ENCODE data around the gene JMJD4. TPM values are rescaled to one million over a fixed set of nuclear protein-coding genes. Genes with fewer than 3 reads are reported as not detected.

The JMJD4 gene
- total RNA-seq, 1 experiment from 2014 or later: 27.1 TPM

DNA sequence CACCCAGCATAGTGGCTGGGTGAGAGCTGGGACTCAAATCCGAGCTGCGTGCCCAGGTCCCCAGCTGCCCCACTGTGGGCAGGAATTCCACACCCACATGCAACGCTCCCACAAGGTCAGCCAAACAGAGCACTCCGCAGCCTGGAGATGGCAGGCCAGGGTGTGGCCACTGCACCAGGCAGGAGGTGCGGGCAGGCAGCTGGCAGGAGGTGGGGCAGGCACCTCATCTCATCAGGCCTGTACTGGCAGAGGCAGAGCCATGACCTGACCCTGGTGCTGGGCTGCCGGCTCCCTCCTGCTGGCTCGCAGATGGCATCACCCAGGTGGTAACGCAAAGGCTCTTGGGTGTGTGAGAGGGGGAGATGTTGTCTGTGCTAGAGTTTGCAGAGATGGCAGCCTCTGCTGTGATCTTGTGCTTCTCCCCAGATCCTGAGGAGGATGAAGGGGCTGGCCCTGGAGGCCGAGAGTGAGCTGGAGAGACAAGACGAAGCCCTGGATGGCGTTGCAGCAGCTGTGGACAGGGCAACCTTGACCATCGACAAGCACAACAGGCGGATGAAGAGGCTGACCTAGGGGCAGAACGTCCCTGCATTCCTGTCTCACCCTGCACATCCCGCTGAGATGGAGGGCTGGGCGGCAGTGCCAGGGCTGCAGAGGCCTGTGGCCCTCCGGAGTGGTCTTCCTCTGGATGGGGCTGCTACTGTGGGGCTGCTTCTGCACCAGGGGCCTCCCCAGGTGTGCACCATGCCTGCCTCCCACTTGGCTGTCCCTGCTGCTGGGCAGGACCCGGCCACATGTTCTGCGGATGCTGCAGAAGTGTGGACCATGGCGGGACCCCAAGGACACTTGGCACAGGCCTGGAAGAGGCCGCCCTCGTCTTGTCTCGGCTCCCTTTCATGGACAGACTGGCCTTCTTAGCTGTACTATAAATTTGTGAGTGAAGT is 45.3 kb upstream of the JMJD4 start:
- TF ChIP-seq, protein P1, sequence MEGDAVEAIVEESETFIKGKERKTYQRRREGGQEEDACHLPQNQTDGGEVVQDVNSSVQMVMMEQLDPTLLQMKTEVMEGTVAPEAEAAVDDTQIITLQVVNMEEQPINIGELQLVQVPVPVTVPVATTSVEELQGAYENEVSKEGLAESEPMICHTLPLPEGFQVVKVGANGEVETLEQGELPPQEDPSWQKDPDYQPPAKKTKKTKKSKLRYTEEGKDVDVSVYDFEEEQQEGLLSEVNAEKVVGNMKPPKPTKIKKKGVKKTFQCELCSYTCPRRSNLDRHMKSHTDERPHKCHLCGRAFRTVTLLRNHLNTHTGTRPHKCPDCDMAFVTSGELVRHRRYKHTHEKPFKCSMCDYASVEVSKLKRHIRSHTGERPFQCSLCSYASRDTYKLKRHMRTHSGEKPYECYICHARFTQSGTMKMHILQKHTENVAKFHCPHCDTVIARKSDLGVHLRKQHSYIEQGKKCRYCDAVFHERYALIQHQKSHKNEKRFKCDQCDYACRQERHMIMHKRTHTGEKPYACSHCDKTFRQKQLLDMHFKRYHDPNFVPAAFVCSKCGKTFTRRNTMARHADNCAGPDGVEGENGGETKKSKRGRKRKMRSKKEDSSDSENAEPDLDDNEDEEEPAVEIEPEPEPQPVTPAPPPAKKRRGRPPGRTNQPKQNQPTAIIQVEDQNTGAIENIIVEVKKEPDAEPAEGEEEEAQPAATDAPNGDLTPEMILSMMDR (IDR thresholded peaks at IDR 0.05; ENCODE audit: insufficient read depth in 1 of 2, low read depth in 1 of 2, low read length in 1 of 2, severe bottlenecking in 1 of 2, unreplicated experiment in 1 of 2): no peak
- no peak overlapping the region for H3K27ac Mint-ChIP-seq (ENCODE audit: unreplicated experiment)
- H3K9me3 ChIP-seq: no peaks in the 10 kb centered on the region
- H3K27me3 ChIP-seq (replicated peaks; ENCODE audit: control insufficient read depth, insufficient read depth, low read length): no peaks in the 10 kb centered on the region
- ChIA-PET POLR2A (no interaction called here), CTCF (no interaction called here)
- no peaks in the 10 kb centered on the region for H3K4me1 Mint-ChIP-seq (ENCODE audit: low read depth, unreplicated experiment)
- no peak overlapping the region for H3K4me3 Mint-ChIP-seq (ENCODE audit: unreplicated experiment)
- no peaks in the 10 kb centered on the region for H3K36me3 ChIP-seq (ENCODE audit: control insufficient read depth, insufficient read depth, low read length)
- no peaks in the 10 kb centered on the region for H3K9me3 Mint-ChIP-seq (ENCODE audit: unreplicated experiment)
- intact Hi-C loops (cut with micrococcal nuclease; ENCODE audit: unreplicated experiment): no loop called here
- BruUV-seq (replicated peaks): no TSS peak
- H3K27me3 Mint-ChIP-seq (ENCODE audit: insufficient read depth, unreplicated experiment): no peaks in the 10 kb centered on the region
- peaks cover 5% of the 10 kb centered on the region for H3K36me3 Mint-ChIP-seq (ENCODE audit: insufficient read depth, unreplicated experiment)
- peak in 1 of 2 experiments; percentile 32 for DNase-seq
- no peaks in the 10 kb centered on the region for H3K4me1 ChIP-seq
- H3K4me3 ChIP-seq (ENCODE audit: low read depth, low read length): no peak overlapping the region

GRCh38 chr1:227779685-227780084 is 44.6 kb upstream of the JMJD4 start:
- Histone ChIP-seq H3K4me3 (ENCODE audit: low read depth, low read length) (no peak overlapping the region), H3K4me1 (no peaks in the 10 kb centered on the region), H3K9me3 (no peaks in the 10 kb centered on the region), H3K27me3 (replicated peaks; ENCODE audit: control insufficient read depth, insufficient read depth, low read length) (no peaks in the 10 kb centered on the region), H3K36me3 (ENCODE audit: control insufficient read depth, insufficient read depth, low read length) (no peaks in the 10 kb centered on the region)
- no TSS peak for BruUV-seq (replicated peaks)
- intact Hi-C loops (cut with micrococcal nuclease; ENCODE audit: unreplicated experiment): no loop called here
- ChIA-PET POLR2A (no interaction called here), CTCF (no interaction called here)
- H3K9me3 Mint-ChIP-seq (ENCODE audit: unreplicated experiment): no peaks in the 10 kb centered on the region
- TF ChIP-seq, protein P1 (IDR thresholded peaks at IDR 0.05; ENCODE audit: insufficient read depth in 1 of 2, low read depth in 1 of 2, low read length in 1 of 2, severe bottlenecking in 1 of 2, unreplicated experiment in 1 of 2): no peak
- H3K36me3 Mint-ChIP-seq (ENCODE audit: insufficient read depth, unreplicated experiment): peaks cover 5% of the 10 kb centered on the region
- H3K27me3 Mint-ChIP-seq (ENCODE audit: insufficient read depth, unreplicated experiment): no peaks in the 10 kb centered on the region
- H3K27ac Mint-ChIP-seq (ENCODE audit: unreplicated experiment): no peak overlapping the region
- DNase-seq: peak in 1 of 2 experiments; percentile 11
- no peak overlapping the region for H3K4me3 Mint-ChIP-seq (ENCODE audit: unreplicated experiment)
- no peaks in the 10 kb centered on the region for H3K4me1 Mint-ChIP-seq (ENCODE audit: low read depth, unreplicated experiment)

DNA sequence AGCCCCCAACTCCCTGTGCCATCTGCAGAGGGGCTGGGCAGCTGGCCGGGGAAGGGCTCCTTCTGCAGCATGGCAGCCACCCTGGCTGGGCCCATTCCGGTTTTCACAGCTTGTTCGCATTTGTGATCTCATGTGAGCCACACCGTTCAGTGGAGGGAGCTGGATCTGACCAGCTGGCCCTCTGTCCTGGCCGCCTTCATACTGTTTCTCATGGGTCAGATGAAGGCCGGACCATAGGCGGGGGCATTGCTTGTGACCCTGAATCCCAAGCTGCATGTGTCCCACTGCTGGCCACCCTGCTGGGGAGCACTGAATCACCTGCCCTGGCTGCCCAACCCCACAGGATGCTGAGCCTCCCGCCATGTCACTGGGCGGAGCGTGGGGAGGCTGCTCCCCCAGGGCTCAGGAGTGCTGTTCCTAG is 43.9 kb upstream of the JMJD4 start:
- BruUV-seq (replicated peaks): no TSS peak
- TF ChIP-seq, protein P1 (IDR thresholded peaks at IDR 0.05; ENCODE audit: insufficient read depth in 1 of 2, low read depth in 1 of 2, low read length in 1 of 2, severe bottlenecking in 1 of 2, unreplicated experiment in 1 of 2): no peak
- CTCF ChIA-PET: no interaction called here
- Mint-ChIP-seq H3K27me3 (ENCODE audit: insufficient read depth, unreplicated experiment) (no peaks in the 10 kb centered on the region), H3K27ac (ENCODE audit: unreplicated experiment) (no peak overlapping the region), H3K4me3 (ENCODE audit: unreplicated experiment) (no peak overlapping the region), H3K4me1 (ENCODE audit: low read depth, unreplicated experiment) (no peaks in the 10 kb centered on the region), H3K9me3 (ENCODE audit: unreplicated experiment) (no peaks in the 10 kb centered on the region), H3K36me3 (ENCODE audit: insufficient read depth, unreplicated experiment) (peaks cover 5% of the 10 kb centered on the region)
- Histone ChIP-seq H3K27me3 (replicated peaks; ENCODE audit: control insufficient read depth, insufficient read depth, low read length) (no peaks in the 10 kb centered on the region), H3K9me3 (no peaks in the 10 kb centered on the region), H3K4me3 (ENCODE audit: low read depth, low read length) (no peak overlapping the region), H3K4me1 (no peaks in the 10 kb centered on the region), H3K36me3 (ENCODE audit: control insufficient read depth, insufficient read depth, low read length) (no peaks in the 10 kb centered on the region)
- intact Hi-C loops (cut with micrococcal nuclease; ENCODE audit: unreplicated experiment): no loop called here
- peak in 1 of 2 experiments; percentile 20 for DNase-seq
- POLR2A ChIA-PET: no interaction called here

Measured in Caco-2 (cell line).